Peyer's patch (tissue), 4 donors: ENCODE measurements around the gene CELF2. TPM values are rescaled to one million over a fixed set of nuclear protein-coding genes. Genes with fewer than 3 reads are reported as not detected.

Source experiments
- DNase-seq, 3 donors: peaks; one replicate each; pipeline ENCODE4 v3.0.0-alpha.2; 2017 to 2019
- H3K27ac ChIP-seq, 4 donors: fragments of 200-600 bp; sonication (generic); one replicate each; pipeline ENCODE4 v1.5.1; 2016 to 2019
- H3K27me3 ChIP-seq, 2 donors: fragments of 200-600 bp; sonication (generic); one replicate each; pipeline ENCODE4 v1.5.1; 2019
- H3K36me3 ChIP-seq, 3 donors: fragments of 200-600 bp; sonication (generic); one replicate each; pipeline ENCODE4 v1.5.1; 2016 to 2019
- H3K4me1 ChIP-seq, 4 donors: fragments of 200-600 bp; sonication (generic); one replicate each; pipeline ENCODE4 v1.5.1; 2016 to 2019
- H3K4me3 ChIP-seq, 4 donors: fragments of 200-600 bp; sonication (generic); 1 replicate in 3 of 4; 2 replicates in 1 of 4; pipeline ENCODE4 v1.5.1; 2016 to 2019; ENCODE audit warnings: mild to moderate bottlenecking in 1 of 4
- H3K9me3 ChIP-seq, 4 donors: fragments of 200-600 bp; sonication (generic); one replicate each; pipeline ENCODE4 v1.5.1; 2016 to 2019; ENCODE audit warnings: mild to moderate bottlenecking in 1 of 4
- POLR2A ChIP-seq, 2 donors: fragments of 450-650 bp; IDR thresholded peaks; one replicate each; pipeline ENCODE4 v1.5.1; 2017; ENCODE audit warnings: antibody characterized with exemption in 2 of 2, mild to moderate bottlenecking in 2 of 2, moderate library complexity in 2 of 2
- total RNA-seq, 4 donors: library from RNA; depleted of rRNA; stranded (reverse); fragments of >200 nt; gene quantifications; one replicate each; pipeline ENCODE4 v1.1.0, GENCODE V29; 2016
- TF ChIP-seq, protein P1 (sequence below), 6 experiments: fragments of 450-650 bp in 4 of 6; fragments of 200-600 bp in 2 of 6; sonication (generic) in 1 of 6; IDR thresholded peaks; one replicate each; pipeline ENCODE4 v1.5.1; 2017 to 2019; ENCODE audit warnings: antibody characterized with exemption in 6 of 6, mild to moderate bottlenecking in 3 of 6, moderate library complexity in 1 of 6

The CELF2 gene
- total RNA-seq, 4 donors from 2014 or later: 20.5 to 110 (median 40.7) TPM

DNA sequence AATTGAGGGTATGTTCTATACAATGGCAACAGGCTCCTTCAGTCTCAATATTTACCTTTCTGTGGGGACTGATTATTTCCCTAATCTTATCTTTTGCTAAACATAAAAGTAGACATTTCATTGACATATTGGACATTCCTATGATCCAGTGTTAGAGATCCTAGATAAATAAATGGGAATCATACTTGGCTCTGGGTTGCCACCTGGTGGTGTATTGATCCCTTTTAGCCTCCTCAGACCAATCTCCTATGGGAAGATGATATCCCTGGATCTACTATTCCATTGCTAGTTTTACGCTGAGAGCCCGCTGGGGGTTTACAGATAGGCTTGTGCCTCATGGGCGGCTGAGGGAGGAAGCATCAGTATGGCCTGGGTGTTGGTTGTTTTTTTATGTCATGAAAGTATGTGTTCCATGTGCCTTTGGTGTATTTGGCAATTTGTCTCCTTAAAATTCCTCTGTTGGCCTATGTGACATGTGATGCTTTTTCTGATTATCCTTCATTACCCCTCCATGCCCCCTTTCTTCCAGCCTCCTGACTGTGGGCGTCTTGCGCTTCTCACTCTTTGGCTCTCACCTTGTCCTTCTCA, 18.8 kb downstream of the CELF2 start:
- Histone ChIP-seq H3K4me1 (peaks cover 0 to 11% (median 0%) of the 10 kb centered on the region in 4 donors), H3K36me3 (no peaks in the 10 kb centered on the region), H3K27ac (no peak overlapping the region), H3K27me3 (no peaks in the 10 kb centered on the region), H3K4me3 (no peak overlapping the region), H3K9me3 (no peaks in the 10 kb centered on the region)
- TF ChIP-seq, protein P1, sequence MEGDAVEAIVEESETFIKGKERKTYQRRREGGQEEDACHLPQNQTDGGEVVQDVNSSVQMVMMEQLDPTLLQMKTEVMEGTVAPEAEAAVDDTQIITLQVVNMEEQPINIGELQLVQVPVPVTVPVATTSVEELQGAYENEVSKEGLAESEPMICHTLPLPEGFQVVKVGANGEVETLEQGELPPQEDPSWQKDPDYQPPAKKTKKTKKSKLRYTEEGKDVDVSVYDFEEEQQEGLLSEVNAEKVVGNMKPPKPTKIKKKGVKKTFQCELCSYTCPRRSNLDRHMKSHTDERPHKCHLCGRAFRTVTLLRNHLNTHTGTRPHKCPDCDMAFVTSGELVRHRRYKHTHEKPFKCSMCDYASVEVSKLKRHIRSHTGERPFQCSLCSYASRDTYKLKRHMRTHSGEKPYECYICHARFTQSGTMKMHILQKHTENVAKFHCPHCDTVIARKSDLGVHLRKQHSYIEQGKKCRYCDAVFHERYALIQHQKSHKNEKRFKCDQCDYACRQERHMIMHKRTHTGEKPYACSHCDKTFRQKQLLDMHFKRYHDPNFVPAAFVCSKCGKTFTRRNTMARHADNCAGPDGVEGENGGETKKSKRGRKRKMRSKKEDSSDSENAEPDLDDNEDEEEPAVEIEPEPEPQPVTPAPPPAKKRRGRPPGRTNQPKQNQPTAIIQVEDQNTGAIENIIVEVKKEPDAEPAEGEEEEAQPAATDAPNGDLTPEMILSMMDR (IDR thresholded peaks at IDR 0.05): peak in 4 of 6 experiments; percentile 43 to 75 (median 70)
- no peak for TF ChIP-seq POLR2A (IDR thresholded peaks at IDR 0.05)
- peak in 1 of 3 donors; percentile 72 for DNase-seq

DNA sequence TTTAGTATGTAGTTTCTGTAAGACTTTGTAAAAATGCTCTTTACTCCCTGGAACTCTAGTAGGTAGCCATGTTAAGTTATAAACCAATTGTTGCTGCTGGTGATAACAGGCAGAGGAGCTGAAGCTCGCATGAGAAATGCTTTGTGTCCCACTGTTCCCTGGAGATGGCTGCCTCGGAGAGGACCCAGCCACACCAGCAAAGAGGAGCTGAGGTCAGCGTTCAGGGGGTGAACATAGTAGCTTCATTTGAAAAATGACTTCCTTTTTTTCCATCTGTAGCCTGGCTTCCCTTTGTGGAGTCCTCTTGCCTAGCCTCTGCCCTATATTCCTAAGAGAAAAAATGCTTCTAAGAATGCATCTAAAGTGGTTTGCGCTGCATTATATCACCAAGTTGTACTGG, 20.3 kb downstream of the CELF2 start:
- no peak for DNase-seq
- no peak overlapping the region for H3K27ac ChIP-seq
- no peak overlapping the region for H3K4me3 ChIP-seq
- no peaks in the 10 kb centered on the region for H3K9me3 ChIP-seq
- H3K27me3 ChIP-seq: no peaks in the 10 kb centered on the region
- peaks cover 0 to 11% (median 0%) of the 10 kb centered on the region in 4 donors for H3K4me1 ChIP-seq
- H3K36me3 ChIP-seq: no peaks in the 10 kb centered on the region
- no peak for TF ChIP-seq POLR2A (IDR thresholded peaks at IDR 0.05)
- TF ChIP-seq, protein P1 (IDR thresholded peaks at IDR 0.05): no peak

DNA sequence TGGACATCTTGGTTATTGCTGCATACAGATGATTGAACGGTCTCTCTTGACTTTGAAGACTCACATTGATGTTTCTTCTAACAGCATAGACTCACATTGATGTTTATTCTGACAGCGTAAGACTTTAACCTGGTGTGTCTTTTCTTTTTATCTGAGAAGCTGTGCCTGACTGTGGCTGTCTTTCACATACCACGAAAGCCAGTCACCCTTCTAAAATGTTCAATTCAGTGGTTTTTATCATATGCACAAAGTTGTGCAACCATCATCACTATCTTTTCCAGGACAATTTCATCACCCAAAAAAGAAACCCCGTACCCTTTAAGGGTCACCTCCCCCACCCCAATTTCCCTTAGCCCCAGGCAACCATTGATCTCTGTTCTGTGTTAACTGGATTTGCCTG, 24.7 kb downstream of the CELF2 start:
- no peak for DNase-seq
- TF ChIP-seq, protein P1 (IDR thresholded peaks at IDR 0.05): no peak
- TF ChIP-seq POLR2A (IDR thresholded peaks at IDR 0.05): no peak
- H3K4me1 ChIP-seq: no peaks in the 10 kb centered on the region

DNA sequence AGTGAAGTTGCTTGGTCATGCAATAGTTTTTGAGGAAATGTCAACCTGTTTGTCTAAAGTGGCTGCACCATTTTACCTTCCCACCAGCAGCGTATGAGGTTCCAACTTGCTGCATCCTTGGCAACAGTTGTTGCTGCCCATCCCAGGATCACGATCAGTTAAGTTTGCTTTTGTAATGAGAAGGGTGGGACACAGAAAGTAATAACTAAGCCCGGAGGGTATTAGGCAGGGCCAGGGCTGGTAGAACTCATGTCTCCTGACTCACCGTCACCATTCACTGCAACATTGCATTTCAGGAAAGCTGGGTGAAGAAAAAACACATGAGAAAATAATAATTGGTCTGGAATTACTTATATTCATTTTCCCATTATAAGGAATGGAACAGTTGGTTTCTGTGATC, 25.4 kb downstream of the CELF2 start:
- no peak for DNase-seq
- no peaks in the 10 kb centered on the region for H3K36me3 ChIP-seq
- H3K27me3 ChIP-seq: no peaks in the 10 kb centered on the region
- TF ChIP-seq, protein P1 (IDR thresholded peaks at IDR 0.05): no peak
- no peak for TF ChIP-seq POLR2A (IDR thresholded peaks at IDR 0.05)
- no peak overlapping the region for H3K27ac ChIP-seq
- H3K4me1 ChIP-seq: peaks cover 0 to 3% (median 0%) of the 10 kb centered on the region in 4 donors
- H3K9me3 ChIP-seq: no peaks in the 10 kb centered on the region
- H3K4me3 ChIP-seq: no peak overlapping the region

More for the DNA sequence above, 24.7 kb downstream of the CELF2 start:
- Histone ChIP-seq H3K27ac (no peak overlapping the region), H3K4me3 (no peak overlapping the region), H3K27me3 (no peaks in the 10 kb centered on the region), H3K9me3 (no peaks in the 10 kb centered on the region), H3K36me3 (no peaks in the 10 kb centered on the region)

DNA sequence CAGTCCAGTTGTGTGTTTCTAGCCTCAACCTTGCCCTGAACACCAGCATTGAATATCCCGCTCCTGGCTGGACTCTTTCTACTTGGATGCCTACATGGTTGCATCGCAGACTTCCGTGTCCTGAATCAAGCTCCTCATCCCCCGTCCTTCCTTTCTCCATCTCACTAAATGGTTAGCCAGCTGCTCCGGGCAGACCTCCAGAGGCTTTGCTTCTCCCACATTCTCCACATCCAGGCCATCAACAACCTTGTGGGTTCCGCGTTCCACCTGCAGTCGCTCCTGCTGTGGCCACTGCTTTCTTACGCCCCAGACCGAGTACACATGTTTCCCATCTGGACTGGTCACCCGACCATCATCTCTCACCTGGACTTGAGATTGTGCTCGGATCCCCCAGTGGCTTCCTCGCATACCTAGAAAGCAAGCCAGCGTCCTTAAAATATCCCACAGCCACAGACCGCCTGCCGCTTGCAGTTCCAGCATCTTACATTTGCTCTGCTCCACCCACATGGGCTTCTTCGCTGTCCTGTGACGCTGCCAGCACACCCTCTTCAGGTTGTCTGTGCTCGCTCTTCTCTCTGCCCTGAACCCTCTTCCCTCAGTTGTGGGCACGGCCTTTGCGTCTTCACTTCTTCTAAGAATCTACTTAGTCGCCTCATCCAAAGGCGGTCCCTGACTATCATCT, 25.9 kb downstream of the CELF2 start:
- Histone ChIP-seq H3K9me3 (no peaks in the 10 kb centered on the region), H3K27ac (no peak overlapping the region), H3K4me3 (no peak overlapping the region), H3K36me3 (no peaks in the 10 kb centered on the region), H3K4me1 (peaks cover 0 to 6% (median 0%) of the 10 kb centered on the region in 4 donors), H3K27me3 (no peaks in the 10 kb centered on the region)
- TF ChIP-seq, protein P1 (IDR thresholded peaks at IDR 0.05): no peak
- no peak for TF ChIP-seq POLR2A (IDR thresholded peaks at IDR 0.05)
- no peak for DNase-seq
